A549 (cell line): ENCODE data around the gene TLCD5. TPM values are rescaled to one million over a fixed set of nuclear protein-coding genes. Genes with fewer than 3 reads are reported as not detected.
A peak's percentile ranks its signal among the peaks of the same experiment; 100 is the strongest.

Source experiments
- ATAC-seq, 2 experiments: fragments of 200-7000 bp in 1 of 2; fragments of >200 bp in 1 of 2; cut with Nextera tagmentation in 1 of 2; cut with Tn5 transposase in 1 of 2; 3 replicates each; pipeline versions ENCODE4 v1.8.0 to v1.9.1; 2018 to 2020; ENCODE audit warnings: mild to moderate bottlenecking in 1 of 2, moderate library complexity in 1 of 2
- CTCF ChIA-PET: fragments of 300-600 bp; sonication (Branson Sonifier 250); formaldehyde crosslinking; extraction: SDS; loops from one replicate; lab custom pipeline; 2021; ENCODE audit warnings: antibody characterized with exemption, inconsistent platforms; lab: Yijun Ruan, JAX
- POLR2A ChIA-PET: fragments of 350-600 bp; formaldehyde crosslinking; extraction: SDS; loops from one replicate; lab custom pipeline; 2021; ENCODE audit warnings: antibody characterized with exemption, inconsistent platforms; lab: Yijun Ruan, JAX
- DNase-seq, 2 experiments: peaks; one replicate each; pipeline versions ENCODE4 v3.0.0 to v3.0.0-alpha.2; 2011 to 2016; ENCODE audit warnings: low read depth in 1 of 2, low spot score in 1 of 2
- FAIRE-seq: peaks from 2 replicates; lab custom pipeline; 2011; peaks lifted over from hg19 to GRCh38; lab: Jason Lieb, UNC
- H3K27ac ChIP-seq, 2 experiments: fragments of >200 bp; sonication (Bioruptor Twin); formaldehyde crosslinking; 3 replicates each; pipeline ENCODE4 v1.5.1; 2016 to 2017
- H3K4me1 ChIP-seq: fragments of >200 bp; sonication (Bioruptor Twin); formaldehyde crosslinking; 3 replicates; pipeline ENCODE4 v1.6.1; 2016
- H3K4me2 ChIP-seq: fragments of >200 bp; sonication (Bioruptor Twin); formaldehyde crosslinking; 3 replicates; pipeline ENCODE4 v1.6.1; 2016
- H3K4me3 ChIP-seq: fragments of >200 bp; sonication (Bioruptor Twin); formaldehyde crosslinking; 3 replicates; pipeline ENCODE4 v1.5.1; 2016
- H3K9me3 ChIP-seq: fragments of >200 bp; sonication (Bioruptor Twin); formaldehyde crosslinking; 3 replicates; pipeline ENCODE4 v1.6.1; 2016
- ATOH8 ChIP-seq: fragments of 250-450 bp; sonication (Bioruptor Pico); IDR thresholded peaks from 2 replicates; pipeline ENCODE4 v1.5.0; 2020; ENCODE audit warnings: low read depth, mild to moderate bottlenecking, moderate library complexity
- CHD2 ChIP-seq: fragments of 150-350 bp; IDR thresholded peaks from 2 replicates; pipeline ENCODE4 v1.6.1; 2014; ENCODE audit warnings: low read length; ENCODE audit not compliant: partially characterized antibody
- CTCF ChIP-seq: fragments of >200 bp; sonication (Bioruptor Twin); formaldehyde crosslinking; IDR thresholded peaks from 3 replicates; pipeline ENCODE4 v1.5.1; 2016
- E2F6 ChIP-seq: IDR thresholded peaks from 2 replicates; pipeline ENCODE4 v1.6.1; 2012; ENCODE audit warnings: low read depth, borderline replicate concordance
- EHMT2 ChIP-seq: fragments of 200-600 bp; sonication (generic); IDR thresholded peaks from 2 replicates; pipeline ENCODE4 v1.6.1; 2016; ENCODE audit warnings: antibody characterized with exemption, low read depth, mild to moderate bottlenecking, moderate library complexity
- FOXS1 ChIP-seq: fragments of 250-450 bp; sonication (Bioruptor Pico); IDR thresholded peaks from 2 replicates; pipeline ENCODE4 v1.5.0; 2020; ENCODE audit warnings: mild to moderate bottlenecking, moderate library complexity
- GATA3 ChIP-seq: IDR thresholded peaks from 2 replicates; pipeline ENCODE4 v1.6.1; 2012; ENCODE audit warnings: borderline replicate concordance
- JUN ChIP-seq, 2 experiments: fragments of >200 bp; sonication (Bioruptor Twin); formaldehyde crosslinking; IDR thresholded peaks; 2 replicates in 1 of 2; 3 replicates in 1 of 2; pipeline ENCODE4 v1.6.1; 2016 to 2017
- JUNB ChIP-seq: fragments of >200 bp; sonication (Bioruptor Twin); formaldehyde crosslinking; IDR thresholded peaks from 2 replicates; pipeline ENCODE4 v1.6.1; 2016
- KDM1A ChIP-seq: fragments of 200-600 bp; sonication (generic); IDR thresholded peaks from 2 replicates; pipeline ENCODE4 v1.6.1; 2016; ENCODE audit warnings: low read depth, mild to moderate bottlenecking
- MAFK ChIP-seq: fragments of 450-650 bp; IDR thresholded peaks from 2 replicates; pipeline ENCODE4 v1.6.1; 2014; ENCODE audit not compliant: partially characterized antibody
- PHF8 ChIP-seq: fragments of 200-600 bp; sonication (generic); IDR thresholded peaks from 2 replicates; pipeline ENCODE4 v1.6.1; 2016; ENCODE audit warnings: low read depth, mild to moderate bottlenecking, antibody characterized with exemption, moderate library complexity, borderline replicate concordance
- POLR2AphosphoS2 ChIP-seq: conservative IDR thresholded peaks from 2 replicates; pipeline ENCODE4 v1.6.1; 2012; ENCODE audit warnings: low read length, improper control_type of control experiment, inconsistent platforms
- RAD21 ChIP-seq, 2 experiments: fragments of >200 bp in 1 of 2; sonication (Bioruptor Twin) in 1 of 2; formaldehyde crosslinking in 1 of 2; IDR thresholded peaks in 1 of 2; conservative IDR thresholded peaks in 1 of 2; 2 replicates in 1 of 2; 3 replicates in 1 of 2; pipeline ENCODE4 v1.6.1; 2012 to 2018; ENCODE audit warnings: inconsistent platforms in 1 of 2
- RCOR1 ChIP-seq: fragments of 150-350 bp; IDR thresholded peaks from 2 replicates; pipeline ENCODE4 v1.6.1; 2014; ENCODE audit warnings: antibody characterized with exemption, low read length, low read depth
- SMC3 ChIP-seq: fragments of >200 bp; sonication (Bioruptor Twin); formaldehyde crosslinking; IDR thresholded peaks from 3 replicates; pipeline ENCODE4 v1.6.1; 2018; ENCODE audit warnings: inconsistent platforms
- SREBF2 ChIP-seq: fragments of 450-650 bp; IDR thresholded peaks from 2 replicates; pipeline ENCODE4 v1.6.1; 2014; ENCODE audit warnings: mild to moderate bottlenecking, moderate library complexity
- ZFP36 ChIP-seq: fragments of 450-650 bp; IDR thresholded peaks from 2 replicates; pipeline ENCODE4 v1.6.1; 2014; ENCODE audit warnings: borderline replicate concordance; ENCODE audit not compliant: partially characterized antibody
- WGBS: methylation state at CpG from one replicate; pipeline ENCODE4 v1.1.6; 2017; ENCODE audit errors: missing lambda C conversion rate; 5-methylcytosine and 5-hydroxymethylcytosine counted together
- polyA plus RNA-seq, 4 experiments: library from polyadenylated mRNA; depleted of rRNA in 3 of 4; stranded (reverse); fragments of >200 nt; fragmentation: RNase III in 1 of 4; extraction: RNeasy Plus Mini Kit Qiagen cat#74134 plus additional on column Dnase treatment in 1 of 4; gene quantifications; 2 replicates in 3 of 4; 3 replicates in 1 of 4; pipeline ENCODE4 v1.2.3, GENCODE V29; 2011 to 2017
- TF ChIP-seq, protein P1 (sequence below): IDR thresholded peaks from 2 replicates; pipeline ENCODE4 v1.6.1; 2012

Gene TLCD5
- polyA plus RNA-seq, 2 of the 4 experiments (the other 2 are of a cell fraction) = 5.8 to 12.9 TPM

GRCh38 chr11:120298461-120298860 lies 26.6 kb upstream of the TLCD5 start:
- WGBS = 77% methylated on average over 5 of the region's 5 CpGs
- CTCF ChIA-PET = interaction anchor here (0.9 to 15.7 kb wide), 9 partner anchors 8 to 190 kb away, joined by 3 to 407 read pairs (median 5); partner anchors contain the start of gene POU2F3

DNA sequence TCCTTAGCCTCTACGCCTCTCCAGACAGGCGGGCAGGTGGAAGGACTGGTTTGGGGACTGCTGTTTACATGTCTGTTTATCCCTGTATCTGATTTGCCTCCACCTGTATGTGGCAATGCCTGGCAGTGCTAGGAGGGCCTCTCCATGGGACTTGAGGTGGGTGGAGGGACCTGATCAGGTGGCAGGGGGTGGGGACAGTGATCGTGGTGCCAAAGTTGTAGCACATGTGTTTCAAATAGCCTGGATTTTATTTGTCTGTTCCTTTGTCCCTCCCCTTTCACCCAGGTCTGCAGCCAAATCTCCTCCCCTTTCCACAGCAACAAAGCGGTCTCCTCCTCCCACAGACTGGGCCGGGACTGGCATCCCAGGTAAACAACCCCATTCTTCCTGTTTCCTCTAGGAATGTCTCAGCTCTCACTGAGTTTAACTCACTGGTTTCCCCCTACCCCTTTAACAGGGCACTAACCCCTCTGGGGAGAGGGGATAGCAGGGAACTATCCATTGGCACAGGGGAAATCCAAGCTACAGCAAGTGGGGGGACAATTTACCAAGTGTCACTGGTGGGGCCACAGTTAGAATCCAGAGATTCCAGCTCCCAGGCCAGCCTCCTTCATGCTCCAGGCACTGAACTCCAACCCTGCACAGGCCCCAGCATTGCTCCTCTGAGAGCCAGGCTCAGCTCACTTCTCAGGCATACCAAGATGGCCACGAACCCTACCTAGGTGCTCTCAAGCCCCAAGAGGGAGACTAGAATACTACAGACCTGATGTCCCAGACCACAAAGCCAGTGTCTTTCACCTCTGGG lies 22.9 kb upstream of the TLCD5 start:
- ChIA-PET POLR2A (interaction anchor here (1.0 kb wide), 1 partner anchor 66 kb away, joined by 4 read pairs; no protein-coding TSS in a partner anchor), CTCF (interaction anchor here (1.0 to 15.7 kb wide), 22 partner anchors 8 to 152 kb away, joined by 3 to 407 read pairs (median 6); partner anchors contain the start of gene POU2F3)
- FAIRE-seq (no peak), DNase-seq (no peak), ATAC-seq (no peak; a peak in 1 of 6 replicates)
- Histone ChIP-seq H3K4me3 (no peak overlapping the region), H3K9me3 (no peaks in the 10 kb centered on the region)
- TF ChIP-seq KDM1A (no peak), SREBF2 (no peak), JUN (IDR thresholded peaks at IDR 0.05) (no peak)
- TF ChIP-seq, protein P1, sequence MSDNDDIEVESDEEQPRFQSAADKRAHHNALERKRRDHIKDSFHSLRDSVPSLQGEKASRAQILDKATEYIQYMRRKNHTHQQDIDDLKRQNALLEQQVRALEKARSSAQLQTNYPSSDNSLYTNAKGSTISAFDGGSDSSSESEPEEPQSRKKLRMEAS = no peak
- TF ChIP-seq, all 56 proteins: peak for 0
- Histone ChIP-seq H3K4me1 (peaks cover 22% of the 10 kb centered on the region), H3K27ac (no peak overlapping the region), H3K4me2 (no peak overlapping the region)
- 71% methylated on average over 5 of the region's 6 CpGs for WGBS

More at GRCh38 chr11:120298461-120298860, 26.6 kb upstream of the TLCD5 start:
- POLR2A ChIA-PET = no interaction called here
- DNase-seq (no peak), ATAC-seq (no peak), FAIRE-seq (no peak)
- H3K27ac ChIP-seq = no peak overlapping the region
- H3K4me3 ChIP-seq = no peak overlapping the region
- TF ChIP-seq FOXS1 (CRISPR knock-in tag) (no peak), PHF8 (no peak)
- H3K4me2 ChIP-seq = no peak overlapping the region
- H3K4me1 ChIP-seq = peaks cover 6% of the 10 kb centered on the region; the same call in 2 of the 3 replicates
- no peaks in the 10 kb centered on the region for H3K9me3 ChIP-seq

GRCh38 chr11:120303004-120303637 lies 22.0 kb upstream of the TLCD5 start:
- ChIA-PET POLR2A (interaction anchor here (1.0 kb wide), 1 partner anchor 67 kb away, joined by 4 read pairs; no protein-coding TSS in a partner anchor), CTCF (interaction anchor here (0.7 to 15.7 kb wide), 26 partner anchors 9 to 153 kb away, joined by 3 to 407 read pairs (median 6); partner anchors contain the start of gene POU2F3)
- Histone ChIP-seq H3K4me3 (no peak overlapping the region), H3K9me3 (no peaks in the 10 kb centered on the region), H3K4me2 (no peak overlapping the region), H3K27ac (no peak overlapping the region), H3K4me1 (peaks cover 22% of the 10 kb centered on the region)
- DNase-seq (peak; percentile 56 to 76), ATAC-seq (peak; percentile 79 to 89), FAIRE-seq (no peak)
- no peak for TF ChIP-seq ATOH8 (CRISPR knock-in tag)
- TF ChIP-seq, protein P1 = no peak
- no peak for TF ChIP-seq RCOR1
- no peak for TF ChIP-seq MAFK
- TF ChIP-seq EHMT2 = no peak
- TF ChIP-seq CTCF = peak; percentile 70
- peak; percentile 55 to 64; a peak in 4 of 5 replicates for TF ChIP-seq RAD21 (conservative IDR thresholded peaks at IDR 0.05 in 1 of 2, IDR thresholded peaks at IDR 0.05 in 1 of 2)
- TF ChIP-seq CHD2 = no peak
- no peak for TF ChIP-seq GATA3
- no peak for TF ChIP-seq ZFP36
- TF ChIP-seq PHF8 = no peak
- no peak for TF ChIP-seq E2F6
- peak; percentile 41; the same call in 2 of the 3 replicates for TF ChIP-seq SMC3
- no peak for TF ChIP-seq POLR2AphosphoS2
- TF ChIP-seq JUNB = no peak
- WGBS = 7% methylated on average over 3 of the region's 3 CpGs
